Body of pancreas (tissue), 4 donors: ENCODE results near the gene SNAP25. TPM values are rescaled to one million over a fixed set of nuclear protein-coding genes. Genes with fewer than 3 reads are reported as not detected.

Experiments used
- ATAC-seq: fragments of 150-250 bp; one replicate; pipeline ENCODE4 v1.9.1; 2016
- DNase-seq, 4 donors: peaks; one replicate each; pipeline ENCODE4 v3.0.0-alpha.2; 2019
- H3K27ac ChIP-seq, 4 donors: fragments of 200-600 bp; sonication (generic); 1 replicate in 3 of 4; 2 replicates in 1 of 4; pipeline versions ENCODE4 v1.5.1 to v1.6.1; 2016 to 2019; ENCODE audit warnings: mild to moderate bottlenecking in 1 of 4, mixed read lengths in 1 of 4, moderate library complexity in 1 of 4
- H3K27me3 ChIP-seq, 2 donors: fragments of 200-600 bp; sonication (generic); one replicate each; pipeline ENCODE4 v1.6.0; 2016; ENCODE audit warnings: mild to moderate bottlenecking in 1 of 2
- H3K36me3 ChIP-seq, 2 donors: fragments of 200-600 bp; sonication (generic); replicated peaks in 1 of 2; 2 replicates each; pipeline ENCODE4 v1.5.1; 2016; ENCODE audit warnings: low read depth in 2 of 2; ENCODE audit not compliant: insufficient read depth in 1 of 2
- H3K4me1 ChIP-seq: fragments of 200-600 bp; sonication (generic); one replicate; pipeline ENCODE4 v1.6.0; 2016
- H3K4me3 ChIP-seq, 2 donors: fragments of 200-600 bp; sonication (generic); 1 replicate in 1 of 2; 2 replicates in 1 of 2; pipeline ENCODE4 v1.5.1; 2016 to 2019
- H3K9me3 ChIP-seq, 3 donors: fragments of 200-600 bp; sonication (generic); 1 replicate in 2 of 3; 2 replicates in 1 of 3; pipeline ENCODE4 v1.5.1; 2016
- CTCF ChIP-seq, 7 experiments: fragments of 450-650 bp in 4 of 7; fragments of 200-600 bp in 3 of 7; sonication (generic) in 3 of 7; IDR thresholded peaks; one replicate each; pipeline ENCODE4 v1.5.1; 2016 to 2019; ENCODE audit warnings: antibody characterized with exemption in 7 of 7
- POLR2A ChIP-seq, 3 donors: fragments of 450-650 bp; IDR thresholded peaks; one replicate each; pipeline ENCODE4 v1.6.1; 2016; ENCODE audit warnings: antibody characterized with exemption in 3 of 3, mild to moderate bottlenecking in 2 of 3
- WGBS, 2 donors: methylation state at CpG; one replicate each; pipeline ENCODE4 v1.1.5; 2017; 5-methylcytosine and 5-hydroxymethylcytosine counted together
- intact Hi-C: fragments of 100-400 bp; cut with DNase I; formaldehyde crosslinking; loops from one replicate; pipeline ENCODE4 v1.15.1; 2023
- total RNA-seq, 2 donors: library from RNA; depleted of rRNA; stranded (reverse); fragments of >200 nt; gene quantifications; one replicate each; pipeline ENCODE4 v1.1.0, GENCODE V29; 2016

Gene SNAP25
- total RNA-seq, 2 donors from 2014 or later = 3.4 to 10.9 TPM

- Histone ChIP-seq H3K9me3 (no peaks in the 10 kb centered on the region), H3K4me1 (no peaks in the 10 kb centered on the region), H3K27ac (no peak overlapping the region), H3K4me3 (no peak overlapping the region), H3K27me3 (no peaks in the 10 kb centered on the region), H3K36me3 (no peaks in the 10 kb centered on the region)
- intact Hi-C loops = no loop called here
- WGBS, 2 donors = 70 to 75% methylated on average over 2 of the region's 2 CpGs
- ATAC-seq (no peak), DNase-seq (no peak)
- TF ChIP-seq POLR2A (IDR thresholded peaks at IDR 0.05) (no peak), CTCF (IDR thresholded peaks at IDR 0.05) (no peak)
Measured at GRCh38 chr20:10308652-10309051, 90.0 kb downstream of the SNAP25 start.

- H3K9me3 ChIP-seq = no peaks in the 10 kb centered on the region
- 77 to 87% methylated on average over 2 of the region's 2 CpGs for WGBS, 2 donors
- no peak overlapping the region for H3K27ac ChIP-seq
- no peaks in the 10 kb centered on the region for H3K27me3 ChIP-seq
- ATAC-seq = no peak
- no peaks in the 10 kb centered on the region for H3K4me1 ChIP-seq
- intact Hi-C loops = no loop called here
- no peak for TF ChIP-seq CTCF (IDR thresholded peaks at IDR 0.05)
- no peak for TF ChIP-seq POLR2A (IDR thresholded peaks at IDR 0.05)
- H3K36me3 ChIP-seq = no peaks in the 10 kb centered on the region
- DNase-seq = no peak
- H3K4me3 ChIP-seq = no peak overlapping the region
Measured at GRCh38 chr20:10309326-10309725, 90.7 kb downstream of the SNAP25 start.

GRCh38 chr20:10312111-10312510 lies 93.5 kb downstream of the SNAP25 start:
- WGBS, 2 donors = 40 to 43% methylated on average over 1 of the region's 1 CpG
- Histone ChIP-seq H3K9me3 (no peaks in the 10 kb centered on the region), H3K27me3 (no peaks in the 10 kb centered on the region), H3K36me3 (no peaks in the 10 kb centered on the region), H3K4me3 (no peak overlapping the region), H3K4me1 (no peaks in the 10 kb centered on the region), H3K27ac (no peak overlapping the region)
- ATAC-seq (no peak), DNase-seq (no peak)
- TF ChIP-seq POLR2A (IDR thresholded peaks at IDR 0.05) (no peak), CTCF (IDR thresholded peaks at IDR 0.05) (no peak)
- intact Hi-C loops = no loop called here

- DNase-seq (no peak), ATAC-seq (no peak)
- H3K4me3 ChIP-seq = no peak overlapping the region
- no peaks in the 10 kb centered on the region for H3K27me3 ChIP-seq
- H3K36me3 ChIP-seq = no peaks in the 10 kb centered on the region
- H3K9me3 ChIP-seq = no peaks in the 10 kb centered on the region
- intact Hi-C loops = no loop called here
- TF ChIP-seq CTCF (IDR thresholded peaks at IDR 0.05) (no peak), POLR2A (IDR thresholded peaks at IDR 0.05) (no peak)
- H3K27ac ChIP-seq = no peak overlapping the region
- H3K4me1 ChIP-seq = no peaks in the 10 kb centered on the region
Measured at GRCh38 chr20:10313215-10313614, 94.6 kb downstream of the SNAP25 start.

- TF ChIP-seq POLR2A (IDR thresholded peaks at IDR 0.05) (no peak), CTCF (IDR thresholded peaks at IDR 0.05) (no peak)
- no peak for ATAC-seq
- 9% methylated on average over 3 of the region's 3 CpGs for WGBS, 2 donors
Measured at GRCh38 chr20:10313701-10314100, 95.1 kb downstream of the SNAP25 start.

More at GRCh38 chr20:10313701-10314100, 95.1 kb downstream of the SNAP25 start:
- no peak overlapping the region for H3K27ac ChIP-seq
- intact Hi-C loops = no loop called here
- H3K9me3 ChIP-seq = no peaks in the 10 kb centered on the region
- no peak for DNase-seq
- H3K4me1 ChIP-seq = no peaks in the 10 kb centered on the region
- no peaks in the 10 kb centered on the region for H3K27me3 ChIP-seq
- H3K4me3 ChIP-seq = no peak overlapping the region
- H3K36me3 ChIP-seq = no peaks in the 10 kb centered on the region
